ENCODE data around the gene KASH5. TPM values are rescaled to one million over a fixed set of nuclear protein-coding genes. Genes with fewer than 3 reads are reported as not detected.

KASH5 gene
- total and polyA plus RNA-seq, 2 of the 4 experiments (the other 2 are of a cell fraction) = not detected

DNA sequence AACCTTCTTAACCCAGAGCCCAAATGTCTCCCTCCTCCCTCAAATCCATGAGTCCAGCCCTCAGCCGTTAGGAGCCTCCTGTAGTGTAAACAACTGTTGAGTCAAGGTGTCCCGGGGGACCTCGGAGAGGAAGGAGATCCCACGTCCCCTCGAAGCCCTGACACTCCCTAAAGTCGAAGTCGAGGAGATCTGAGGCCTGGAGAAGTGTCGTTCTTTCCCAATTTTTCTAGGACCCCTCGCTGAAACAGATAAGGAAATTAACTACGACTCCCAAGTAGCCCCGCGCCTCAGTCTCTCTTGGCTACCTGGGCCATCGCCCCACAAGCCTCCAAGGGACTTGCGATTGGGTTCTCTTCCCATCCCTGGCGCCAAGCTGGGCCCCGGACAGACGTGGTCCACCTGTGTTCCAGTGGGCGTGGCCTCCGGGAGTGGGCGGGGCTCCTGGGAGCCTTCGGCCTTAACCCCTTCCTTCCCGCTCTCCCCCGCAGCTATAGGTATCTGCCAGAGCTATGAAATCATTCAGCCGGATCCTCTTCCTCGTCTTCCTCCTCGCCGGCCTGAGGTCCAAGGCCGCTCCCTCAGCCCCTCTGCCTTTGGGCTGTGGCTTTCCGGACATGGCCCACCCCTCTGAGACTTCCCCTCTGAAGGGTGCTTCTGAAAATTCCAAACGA, 38.0 kb downstream of the KASH5 start:
- Histone ChIP-seq H2AK9ac (replicated peaks; ENCODE audit: low read depth, low read length, poor library complexity) (no peak overlapping the region), H4K20me1 (ENCODE audit: insufficient read depth, low read length) (no peaks in the 10 kb centered on the region), H3K4ac (ENCODE audit: low read depth, low read length) (no peak overlapping the region), H3K4me3 (ENCODE audit: insufficient read depth, low read depth, low read length) (no peak overlapping the region), H2BK5ac (ENCODE audit: low read depth, low read length, poor library complexity, severe bottlenecking) (no peak overlapping the region), H3K9ac (ENCODE audit: low read depth, low read length) (no peak overlapping the region), H2AK5ac (ENCODE audit: low read depth, low read length) (no peak overlapping the region), H4K8ac (ENCODE audit: low read depth in 2 of 2, low read length in 2 of 2) (no peak overlapping the region), H3K18ac (ENCODE audit: low read depth, low read length) (no peak overlapping the region), H3K36me3 (ENCODE audit: control insufficient read depth, insufficient read depth, low read length) (no peaks in the 10 kb centered on the region), H3K27ac (ENCODE audit: insufficient read depth, low read length) (no peak overlapping the region), H4K5ac (ENCODE audit: low read depth, low read length) (no peak overlapping the region), H3K56ac (ENCODE audit: extremely low read depth, insufficient read depth, low read length) (no peak overlapping the region), H3K4me1 (ENCODE audit: control insufficient read depth, insufficient read depth, low read length) (peaks cover 2% of the 10 kb centered on the region; the same call in 1 of the 2 replicates), H4K91ac (ENCODE audit: insufficient read depth, low read depth, low read length) (no peak overlapping the region), H2BK120ac (ENCODE audit: low read depth, low read length) (no peak overlapping the region), H3K4me2 (ENCODE audit: low read depth, low read length) (no peak overlapping the region), H2BK15ac (ENCODE audit: low read depth, low read length) (no peak overlapping the region), H3K9me3 (ENCODE audit: control insufficient read depth, insufficient read depth, low read length) (peaks cover 2% of the 10 kb centered on the region; the same call in 1 of the 2 replicates), H3K23ac (ENCODE audit: low read depth, low read length) (no peak overlapping the region), H3K27me3 (ENCODE audit: control insufficient read depth, insufficient read depth, low read length) (peaks cover 93% of the 10 kb centered on the region), H3K14ac (replicated peaks; ENCODE audit: low read depth, low read length) (no peak overlapping the region), H2AFZ (replicated peaks; ENCODE audit: low read length, poor library complexity) (no peak overlapping the region), H2BK20ac (ENCODE audit: low read depth, low read length) (no peak overlapping the region), H3K79me1 (ENCODE audit: low read depth in 1 of 2, low read length in 2 of 2) (no peaks in the 10 kb centered on the region), H3K9me1 (ENCODE audit: insufficient read depth, low read length) (no peaks in the 10 kb centered on the region)
- ATAC-seq (ENCODE audit: low read depth) = no peak
- CTCF ChIA-PET = no interaction called here
- BruUV-seq (replicated peaks) = no TSS peak
- no peak for TF ChIP-seq CEBPB (IDR thresholded peaks at IDR 0.05; ENCODE audit: low read depth, low read length)
- no peak for TF ChIP-seq RCOR1 (IDR thresholded peaks at IDR 0.05; ENCODE audit: insufficient replicate concordance, low read length)
- TF ChIP-seq, protein P1, sequence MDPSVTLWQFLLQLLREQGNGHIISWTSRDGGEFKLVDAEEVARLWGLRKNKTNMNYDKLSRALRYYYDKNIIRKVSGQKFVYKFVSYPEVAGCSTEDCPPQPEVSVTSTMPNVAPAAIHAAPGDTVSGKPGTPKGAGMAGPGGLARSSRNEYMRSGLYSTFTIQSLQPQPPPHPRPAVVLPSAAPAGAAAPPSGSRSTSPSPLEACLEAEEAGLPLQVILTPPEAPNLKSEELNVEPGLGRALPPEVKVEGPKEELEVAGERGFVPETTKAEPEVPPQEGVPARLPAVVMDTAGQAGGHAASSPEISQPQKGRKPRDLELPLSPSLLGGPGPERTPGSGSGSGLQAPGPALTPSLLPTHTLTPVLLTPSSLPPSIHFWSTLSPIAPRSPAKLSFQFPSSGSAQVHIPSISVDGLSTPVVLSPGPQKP (IDR thresholded peaks at IDR 0.05; ENCODE audit: borderline replicate concordance, low read depth, low read length) = no peak
- no peak for TF ChIP-seq NFE2L2 (IDR thresholded peaks at IDR 0.05; ENCODE audit: low read depth, low read length)
- no peak for TF ChIP-seq MAZ (IDR thresholded peaks at IDR 0.05; ENCODE audit: borderline replicate concordance, low read depth, low read length)
- no peak for TF ChIP-seq MXI1 (IDR thresholded peaks at IDR 0.05; ENCODE audit: borderline replicate concordance, low read depth, low read length)
- no peak for TF ChIP-seq RFX5 (IDR thresholded peaks at IDR 0.05; ENCODE audit: low read depth, low read length)
- no peak for TF ChIP-seq FOS (IDR thresholded peaks at IDR 0.05; ENCODE audit: low read depth, low read length)
- no peak for TF ChIP-seq BHLHE40 (IDR thresholded peaks at IDR 0.05; ENCODE audit: low read depth, low read length)
- dilution Hi-C loops (cut with HindIII; ENCODE audit: low sequenced_read_pairs, unreplicated experiment) = no loop called here
- POLR2A ChIA-PET (ENCODE audit: unreplicated experiment) = no interaction called here
- in situ Hi-C loops (cut with MboI; ENCODE audit: low sequenced_read_pairs) = no loop called here
- intact Hi-C loops (cut with micrococcal nuclease) = no loop called here
- WGBS, 2 experiments (ENCODE audit: extremely low coverage in 2 of 2, insufficient read length in 1 of 2) = 8% methylated on average over 11 of the region's 30 CpGs; no CpG with 5 or more reads in 1 of the 2 experiments
- no peak for DNase-seq

Measured in IMR-90 (cell line).